Psoas muscle (tissue), 8 donors: ENCODE results near the gene GALNT12. TPM values are rescaled to one million over a fixed set of nuclear protein-coding genes. Genes with fewer than 3 reads are reported as not detected.

Experiments
- ATAC-seq, 4 donors: fragments of 200-7000 bp; cut with Tn5 transposase; one replicate each; pipeline ENCODE4 v1.9.1; 2020; ENCODE audit warnings: moderate library complexity in 3 of 4, mild to moderate bottlenecking in 2 of 4
- DNase-seq, 2 donors: peaks; one replicate each; pipeline ENCODE4 v3.0.0-alpha.2; 2020
- H3K27ac ChIP-seq: fragments of 200-600 bp; one replicate; pipeline ENCODE4 v1.8.0; 2022
- H3K27me3 ChIP-seq, 3 donors: fragments of 200-600 bp in 1 of 3; one replicate each; pipeline versions ENCODE4 v1.6.1 to v1.8.0; 2013 to 2022; ENCODE audit warnings: low read length in 2 of 3, mild to moderate bottlenecking in 2 of 3, moderate library complexity in 1 of 3; ENCODE audit not compliant: insufficient read depth in 3 of 3
- H3K36me3 ChIP-seq, 2 donors: fragments of 200-600 bp in 1 of 2; one replicate each; pipeline versions ENCODE4 v1.6.1 to v1.8.0; 2013 to 2022; ENCODE audit warnings: low read depth in 1 of 2, mild to moderate bottlenecking in 1 of 2, moderate library complexity in 1 of 2; ENCODE audit not compliant: insufficient read depth in 1 of 2
- H3K4me1 ChIP-seq: fragments of 200-600 bp; one replicate; pipeline ENCODE4 v1.8.0; 2022
- H3K4me3 ChIP-seq: fragments of 200-600 bp; one replicate; pipeline ENCODE4 v1.8.0; 2022; ENCODE audit warnings: mild to moderate bottlenecking
- H3K9me3 ChIP-seq: fragments of 200-600 bp; one replicate; pipeline ENCODE4 v1.8.0; 2022
- WGBS, 3 donors: extraction: QIAGEN DNeasy Blood & Tissue Kit; methylation state at CpG; one replicate each; pipeline versions ENCODE4 v1.1.6 to v1.1.7; 2013; 5-methylcytosine and 5-hydroxymethylcytosine counted together
- intact Hi-C, 2 donors: fragments of 100-400 bp; cut with DNase I; formaldehyde crosslinking; loops; one replicate each; pipeline versions ENCODE4 v1.11.0 to v1.14.2; 2022
- polyA plus RNA-seq, 3 donors: library from polyadenylated mRNA; stranded (reverse); fragments of 200-250 nt; gene quantifications; one replicate each; pipeline ENCODE4 v1.2.3, GENCODE V29; 2013
- total RNA-seq, 4 donors: library from RNA; stranded (reverse); fragmentation: NEBNext Ultra II Directional in 2 of 4; extraction: Animal tissue kit (Norgen Biotek cat#: 25700) in 2 of 4; gene quantifications; one replicate each; pipeline versions ENCODE4 v1.2.1 to v1.2.4, GENCODE V29; 2021 to 2023
- TF ChIP-seq, protein P1 (sequence below): fragments of 200-600 bp; IDR thresholded peaks from one replicate; pipeline ENCODE4 v1.8.0; 2022; ENCODE audit warnings: antibody characterized with exemption
- donor health status: healthy with polysubstance abuse.
- donor health status: DM: no; HTN: no; CAD: no; lungs with moderate emphysema.
- donor health status: Bipolar disorder and iron deficiency.
- donor health status: healthy.
- donor health status: DM: yes; HTN: yes; CAD: no.
- donor health status: DM: no; HTN: no; CAD: no.
- donor health status: DM: no; HTN: no; CAD: no.
- donor health status: DM: yes; HTN: yes; CAD: no.

Gene GALNT12
- total and polyA plus RNA-seq, 7 donors: 0.12 to 0.32 (median 0.28) TPM; not detected in 1

DNA sequence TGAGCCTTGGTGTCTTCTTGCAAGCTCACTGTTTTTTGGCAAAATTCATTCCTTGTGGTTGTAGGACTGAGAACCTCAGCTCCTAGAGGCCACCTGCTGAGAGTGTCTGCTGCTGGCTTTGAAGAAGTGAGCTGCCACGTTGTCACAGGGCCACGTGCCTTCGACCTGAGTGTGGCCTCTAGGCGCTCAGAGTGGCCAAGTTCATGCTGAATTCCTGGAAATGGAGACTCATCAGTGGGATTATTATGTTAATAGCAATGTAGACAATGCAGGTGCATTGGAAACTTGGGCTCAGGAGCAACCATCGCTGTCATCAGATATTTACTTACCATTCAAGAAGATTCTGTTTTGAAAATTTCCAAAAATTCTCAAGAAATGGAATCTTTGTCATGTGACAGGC lies 52.5 kb downstream of the GALNT12 start:
- Histone ChIP-seq H3K4me1 (no peaks in the 10 kb centered on the region), H3K4me3 (no peak overlapping the region), H3K27ac (no peak overlapping the region), H3K27me3 (peaks cover 0 to 4% (median 2%) of the 10 kb centered on the region in 3 donors), H3K9me3 (peaks cover 5% of the 10 kb centered on the region), H3K36me3 (no peaks in the 10 kb centered on the region)
- WGBS, 3 donors: 72 to 76% (median 74%) methylated on average over 5 of the region's 5 CpGs
- intact Hi-C loops: loop anchor here in 1 of 2 donors (2.0 to 5.0 kb wide), 2 partner anchors 117 to 139 kb away; no protein-coding TSS in a partner anchor
- DNase-seq (no peak), ATAC-seq (no peak)
- TF ChIP-seq, protein P1, sequence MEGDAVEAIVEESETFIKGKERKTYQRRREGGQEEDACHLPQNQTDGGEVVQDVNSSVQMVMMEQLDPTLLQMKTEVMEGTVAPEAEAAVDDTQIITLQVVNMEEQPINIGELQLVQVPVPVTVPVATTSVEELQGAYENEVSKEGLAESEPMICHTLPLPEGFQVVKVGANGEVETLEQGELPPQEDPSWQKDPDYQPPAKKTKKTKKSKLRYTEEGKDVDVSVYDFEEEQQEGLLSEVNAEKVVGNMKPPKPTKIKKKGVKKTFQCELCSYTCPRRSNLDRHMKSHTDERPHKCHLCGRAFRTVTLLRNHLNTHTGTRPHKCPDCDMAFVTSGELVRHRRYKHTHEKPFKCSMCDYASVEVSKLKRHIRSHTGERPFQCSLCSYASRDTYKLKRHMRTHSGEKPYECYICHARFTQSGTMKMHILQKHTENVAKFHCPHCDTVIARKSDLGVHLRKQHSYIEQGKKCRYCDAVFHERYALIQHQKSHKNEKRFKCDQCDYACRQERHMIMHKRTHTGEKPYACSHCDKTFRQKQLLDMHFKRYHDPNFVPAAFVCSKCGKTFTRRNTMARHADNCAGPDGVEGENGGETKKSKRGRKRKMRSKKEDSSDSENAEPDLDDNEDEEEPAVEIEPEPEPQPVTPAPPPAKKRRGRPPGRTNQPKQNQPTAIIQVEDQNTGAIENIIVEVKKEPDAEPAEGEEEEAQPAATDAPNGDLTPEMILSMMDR: no peak

DNA sequence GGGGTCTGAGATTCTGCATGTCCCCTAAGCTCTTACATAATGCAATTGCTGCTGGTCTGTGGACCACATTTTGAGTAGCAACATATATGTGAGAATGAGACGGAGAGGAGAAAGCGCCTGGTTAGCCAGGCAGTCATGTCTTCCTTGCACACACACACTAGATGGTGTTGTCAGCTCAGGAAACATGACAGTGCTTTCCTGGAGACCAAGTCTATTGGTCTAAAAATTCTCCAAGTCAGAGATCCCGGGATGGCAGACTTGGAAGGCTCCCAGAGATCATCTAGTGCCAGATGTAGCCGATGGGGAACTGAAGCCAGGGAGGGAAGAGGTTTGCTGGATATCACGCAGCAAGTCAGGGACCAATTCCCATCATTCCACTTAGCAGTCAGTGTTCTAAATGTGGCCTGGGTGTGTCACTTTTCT lies 53.4 kb downstream of the GALNT12 start:
- H3K4me3 ChIP-seq: no peak overlapping the region
- no peaks in the 10 kb centered on the region for H3K36me3 ChIP-seq
- ATAC-seq (peak; percentile 48 to 64 (median 54)), DNase-seq (peak; percentile 46 to 70)
- peaks cover 4% of the 10 kb centered on the region for H3K9me3 ChIP-seq
- H3K27ac ChIP-seq: no peak overlapping the region
- 3 to 5% (median 5%) methylated on average over 5 of the region's 5 CpGs for WGBS, 3 donors
- TF ChIP-seq, protein P1: peak; percentile 35
- H3K27me3 ChIP-seq: peaks cover 0 to 4% (median 3%) of the 10 kb centered on the region in 3 donors
- intact Hi-C loops: loop anchor here in 1 of 2 donors (2.0 to 5.0 kb wide), 2 partner anchors 116 to 138 kb away; no protein-coding TSS in a partner anchor
- no peaks in the 10 kb centered on the region for H3K4me1 ChIP-seq

DNA sequence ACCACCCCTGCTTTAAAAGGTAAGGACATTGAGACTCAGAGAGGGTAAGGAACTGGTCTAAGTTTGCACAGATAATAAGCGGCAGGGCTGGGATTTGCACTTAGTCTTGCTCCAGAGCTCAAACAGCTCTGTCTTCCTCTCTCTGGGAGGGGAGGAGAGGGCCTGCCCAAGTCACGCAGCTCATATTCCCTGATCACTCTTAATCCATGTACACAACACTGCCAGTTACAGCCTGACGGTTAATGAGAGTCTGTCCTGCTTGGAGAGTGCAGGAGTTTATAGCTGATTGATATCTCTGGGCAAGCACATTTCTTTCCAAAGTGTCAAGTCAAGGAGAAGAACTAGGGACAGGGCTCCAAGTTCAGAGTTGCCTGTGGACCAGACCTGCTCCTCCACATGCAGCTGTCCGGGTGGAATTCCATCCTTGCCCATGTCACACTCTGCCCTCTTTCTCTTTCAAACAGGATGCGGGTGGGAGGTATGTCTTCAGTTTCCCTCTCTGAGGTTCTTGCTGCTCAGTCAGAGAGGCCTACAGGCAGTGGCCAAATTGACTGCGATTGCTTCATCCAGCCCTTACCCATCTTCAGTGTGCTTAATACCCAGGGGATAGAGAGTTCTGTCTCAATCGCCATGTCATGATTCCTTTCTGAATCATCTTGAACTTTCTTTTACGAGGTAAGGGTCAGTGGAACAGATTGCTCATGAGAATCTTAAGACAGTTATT lies 54.5 kb downstream of the GALNT12 start:
- WGBS, 3 donors: 24 to 37% (median 32%) methylated on average over 8 of the region's 8 CpGs
- Histone ChIP-seq H3K27me3 (peaks cover 0 to 7% (median 3%) of the 10 kb centered on the region in 3 donors), H3K27ac (no peak overlapping the region), H3K36me3 (no peaks in the 10 kb centered on the region), H3K9me3 (no peaks in the 10 kb centered on the region), H3K4me1 (peaks cover 7% of the 10 kb centered on the region), H3K4me3 (no peak overlapping the region)
- DNase-seq (peak; percentile 57 to 70), ATAC-seq (peak; percentile 30 to 76 (median 71))
- TF ChIP-seq, protein P1: no peak
- intact Hi-C loops: loop anchor here in 1 of 2 donors (2.0 to 5.0 kb wide), 2 partner anchors 115 to 137 kb away; no protein-coding TSS in a partner anchor

DNA sequence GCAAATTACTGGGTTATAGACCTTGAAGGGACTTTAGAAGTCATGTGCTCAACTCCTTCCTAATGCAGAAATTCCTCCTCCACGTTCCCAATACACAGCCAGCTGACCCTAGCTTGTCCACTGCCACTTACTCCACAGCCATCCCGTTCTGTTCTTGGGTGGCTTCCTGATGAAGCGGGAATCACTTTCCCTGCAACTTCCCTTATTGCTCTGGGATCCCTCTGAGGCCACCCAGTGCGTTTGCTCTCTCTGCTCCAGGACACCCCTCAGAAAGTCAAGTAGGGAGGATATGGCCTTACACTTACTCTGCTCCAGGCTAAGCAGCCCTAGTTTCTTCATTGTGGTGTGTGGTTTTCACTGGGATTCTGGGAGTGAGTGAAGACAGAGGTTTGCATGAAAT lies 55.5 kb downstream of the GALNT12 start:
- H3K36me3 ChIP-seq: no peaks in the 10 kb centered on the region
- TF ChIP-seq, protein P1: no peak
- H3K27me3 ChIP-seq: peaks cover 0 to 7% (median 3%) of the 10 kb centered on the region in 3 donors
- H3K4me1 ChIP-seq: peaks cover 7% of the 10 kb centered on the region
- H3K27ac ChIP-seq: peak overlapping the region; percentile 41
- no peak overlapping the region for H3K4me3 ChIP-seq
- no peak for DNase-seq
- no peaks in the 10 kb centered on the region for H3K9me3 ChIP-seq
- no peak for ATAC-seq
- intact Hi-C loops: loop anchor here in 1 of 2 donors (5.0 kb wide), 1 partner anchor 114 kb away; no protein-coding TSS in a partner anchor
- 41 to 51% (median 46%) methylated on average over 4 of the region's 4 CpGs for WGBS, 3 donors
